ENCODE data around the gene LPXN. TPM values are rescaled to one million over a fixed set of nuclear protein-coding genes. Genes with fewer than 3 reads are reported as not detected.

LPXN gene
- total RNA-seq, 3 donors from 2014 or later (not counting 1 experiment from before 2014, with no cell fraction given) = 81.0 to 123 (median 92.5) TPM

DNA sequence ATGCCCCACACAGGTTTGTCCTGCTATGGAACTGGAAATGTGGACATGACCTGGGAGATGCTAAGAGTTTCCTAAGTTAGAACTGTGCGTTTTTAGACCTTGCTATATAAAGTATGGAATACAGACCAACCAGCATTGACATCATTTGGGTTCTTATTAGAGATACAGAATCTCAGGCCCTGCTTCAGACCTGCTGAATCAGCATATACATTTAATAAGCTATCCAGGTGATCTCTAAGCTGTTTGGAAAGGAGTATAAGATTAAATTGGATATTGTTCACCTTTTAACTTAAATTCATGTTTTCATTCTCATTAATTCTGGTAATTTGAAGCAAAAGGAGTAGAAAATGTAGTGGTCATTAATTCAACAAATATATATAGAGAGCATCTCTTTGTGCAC lies 39.9 kb upstream of the LPXN start:
- H3K27me3 Mint-ChIP-seq (ENCODE audit: low read depth in 2 of 2) = no peaks in the 10 kb centered on the region
- intact Hi-C loops (cut with micrococcal nuclease) = no loop called here
- no peaks in the 10 kb centered on the region for H3K27me3 ChIP-seq (ENCODE audit: control insufficient read depth, insufficient read depth, low read length)
- H3K4me1 ChIP-seq (ENCODE audit: control insufficient read depth, insufficient read depth, low read length) = no peaks in the 10 kb centered on the region
- 100% methylated on average over 1 of the region's 1 CpG for WGBS (ENCODE audit: insufficient coverage)
- no peak overlapping the region for H3K4me3 Mint-ChIP-seq
- TF ChIP-seq, protein P1, sequence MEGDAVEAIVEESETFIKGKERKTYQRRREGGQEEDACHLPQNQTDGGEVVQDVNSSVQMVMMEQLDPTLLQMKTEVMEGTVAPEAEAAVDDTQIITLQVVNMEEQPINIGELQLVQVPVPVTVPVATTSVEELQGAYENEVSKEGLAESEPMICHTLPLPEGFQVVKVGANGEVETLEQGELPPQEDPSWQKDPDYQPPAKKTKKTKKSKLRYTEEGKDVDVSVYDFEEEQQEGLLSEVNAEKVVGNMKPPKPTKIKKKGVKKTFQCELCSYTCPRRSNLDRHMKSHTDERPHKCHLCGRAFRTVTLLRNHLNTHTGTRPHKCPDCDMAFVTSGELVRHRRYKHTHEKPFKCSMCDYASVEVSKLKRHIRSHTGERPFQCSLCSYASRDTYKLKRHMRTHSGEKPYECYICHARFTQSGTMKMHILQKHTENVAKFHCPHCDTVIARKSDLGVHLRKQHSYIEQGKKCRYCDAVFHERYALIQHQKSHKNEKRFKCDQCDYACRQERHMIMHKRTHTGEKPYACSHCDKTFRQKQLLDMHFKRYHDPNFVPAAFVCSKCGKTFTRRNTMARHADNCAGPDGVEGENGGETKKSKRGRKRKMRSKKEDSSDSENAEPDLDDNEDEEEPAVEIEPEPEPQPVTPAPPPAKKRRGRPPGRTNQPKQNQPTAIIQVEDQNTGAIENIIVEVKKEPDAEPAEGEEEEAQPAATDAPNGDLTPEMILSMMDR (IDR thresholded peaks at IDR 0.05) = no peak
- DNase-seq (no peak), ATAC-seq (no peak)
- peaks cover 12 to 21% of the 10 kb centered on the region in 2 donors for H3K4me1 Mint-ChIP-seq
- no peak overlapping the region for H3K4me3 ChIP-seq (ENCODE audit: low read length)
- H3K36me3 ChIP-seq (ENCODE audit: control insufficient read depth, insufficient read depth, low read length) = peaks cover 97% of the 10 kb centered on the region
- H3K9me3 Mint-ChIP-seq = no peaks in the 10 kb centered on the region
- H3K27ac Mint-ChIP-seq = peak overlapping the region; percentile 6 to 7
- H3K36me3 Mint-ChIP-seq = peaks cover 59% of the 10 kb centered on the region
- no peaks in the 10 kb centered on the region for H3K9me3 ChIP-seq (ENCODE audit: control insufficient read depth, insufficient read depth, low read length)
- H3K27ac ChIP-seq (ENCODE audit: low read length) = no peak overlapping the region

DNA sequence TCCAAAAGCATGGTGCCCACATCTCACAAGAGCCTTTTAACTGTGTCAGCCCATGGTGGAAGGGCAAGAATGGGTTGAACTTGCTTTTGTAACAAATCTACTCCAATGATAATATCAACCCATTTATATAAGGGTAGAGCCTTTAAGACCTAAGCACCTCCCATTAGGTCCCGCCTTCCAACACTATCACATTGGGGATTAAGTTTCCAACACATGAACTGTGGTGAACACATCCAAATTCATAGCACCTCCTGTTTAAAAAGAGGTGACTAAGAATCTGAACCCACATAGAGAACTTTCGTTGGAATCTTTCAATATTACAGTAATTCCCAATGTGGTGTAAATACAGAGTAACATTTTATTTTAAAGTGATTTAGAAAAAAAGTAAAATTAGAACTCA lies 37.6 kb upstream of the LPXN start:
- Mint-ChIP-seq H3K27ac (no peak overlapping the region), H3K4me3 (no peak overlapping the region), H3K9me3 (no peaks in the 10 kb centered on the region), H3K36me3 (peaks cover 38% of the 10 kb centered on the region), H3K27me3 (ENCODE audit: low read depth in 2 of 2) (no peaks in the 10 kb centered on the region), H3K4me1 (peaks cover 8 to 31% of the 10 kb centered on the region in 2 donors)
- H3K27ac ChIP-seq (ENCODE audit: low read length) = no peak overlapping the region
- ATAC-seq (no peak), DNase-seq (no peak)
- no peaks in the 10 kb centered on the region for H3K4me1 ChIP-seq (ENCODE audit: control insufficient read depth, insufficient read depth, low read length)
- no peak overlapping the region for H3K4me3 ChIP-seq (ENCODE audit: low read length)
- H3K36me3 ChIP-seq (ENCODE audit: control insufficient read depth, insufficient read depth, low read length) = peaks cover 84% of the 10 kb centered on the region
- TF ChIP-seq, protein P1 (IDR thresholded peaks at IDR 0.05) = no peak
- no peaks in the 10 kb centered on the region for H3K9me3 ChIP-seq (ENCODE audit: control insufficient read depth, insufficient read depth, low read length)
- no peaks in the 10 kb centered on the region for H3K27me3 ChIP-seq (ENCODE audit: control insufficient read depth, insufficient read depth, low read length)
- WGBS (ENCODE audit: insufficient coverage) = 90% methylated on average over 1 of the region's 2 CpGs
- intact Hi-C loops (cut with micrococcal nuclease) = no loop called here

DNA sequence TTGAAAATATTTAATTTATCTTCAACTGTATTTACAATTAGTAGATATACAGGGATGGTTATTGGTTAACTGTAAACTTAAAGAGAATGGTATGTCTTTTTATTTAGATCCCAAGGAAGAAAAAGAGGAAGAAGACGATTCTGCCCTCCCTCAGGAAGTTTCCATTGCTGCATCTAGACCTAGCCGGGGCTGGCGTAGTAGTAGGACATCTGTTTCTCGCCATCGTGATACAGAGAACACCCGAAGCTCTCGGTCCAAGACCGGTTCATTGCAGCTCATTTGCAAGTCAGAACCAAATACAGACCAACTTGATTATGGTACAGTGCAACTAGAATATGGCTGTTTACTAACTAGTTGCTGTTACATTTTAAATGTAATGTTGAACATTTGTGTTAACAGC lies 34.1 kb upstream of the LPXN start:
- peaks cover 49% of the 10 kb centered on the region for H3K36me3 ChIP-seq (ENCODE audit: control insufficient read depth, insufficient read depth, low read length)
- H3K4me1 ChIP-seq (ENCODE audit: control insufficient read depth, insufficient read depth, low read length) = peaks cover 4% of the 10 kb centered on the region
- Mint-ChIP-seq H3K27me3 (ENCODE audit: low read depth in 2 of 2) (no peaks in the 10 kb centered on the region), H3K36me3 (peaks cover 25% of the 10 kb centered on the region), H3K27ac (no peak overlapping the region), H3K4me3 (no peak overlapping the region), H3K9me3 (no peaks in the 10 kb centered on the region), H3K4me1 (peaks cover 24 to 51% of the 10 kb centered on the region in 2 donors)
- DNase-seq = no peak
- no peak for ATAC-seq
- no peak overlapping the region for H3K27ac ChIP-seq (ENCODE audit: low read length)
- TF ChIP-seq, protein P1 (IDR thresholded peaks at IDR 0.05) = no peak
- no peaks in the 10 kb centered on the region for H3K27me3 ChIP-seq (ENCODE audit: control insufficient read depth, insufficient read depth, low read length)
- H3K4me3 ChIP-seq (ENCODE audit: low read length) = no peak overlapping the region
- WGBS (ENCODE audit: insufficient coverage) = 67% methylated on average over 8 of the region's 8 CpGs
- no peaks in the 10 kb centered on the region for H3K9me3 ChIP-seq (ENCODE audit: control insufficient read depth, insufficient read depth, low read length)
- intact Hi-C loops (cut with micrococcal nuclease) = loop anchor here (5.0 kb wide), 1 partner anchor 42 kb away; no protein-coding TSS in a partner anchor

DNA sequence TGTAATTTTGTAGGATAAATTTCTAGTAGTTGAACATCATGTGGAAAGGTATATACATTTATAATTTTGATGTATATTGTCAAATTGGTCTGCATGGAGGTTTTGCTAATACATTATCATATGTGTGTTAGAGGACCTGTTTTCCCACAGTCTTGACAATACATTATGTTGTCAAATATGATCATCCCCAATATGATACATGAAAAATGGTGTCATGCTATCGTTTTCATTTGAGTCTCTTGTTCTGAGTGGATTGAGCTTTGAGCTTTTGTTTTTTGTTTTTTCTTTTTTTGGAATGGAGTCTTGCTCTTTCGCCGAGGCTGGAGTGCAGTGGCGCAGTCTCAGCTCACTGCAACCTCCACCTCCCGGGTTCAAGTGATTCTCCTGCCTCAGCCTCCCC lies 32.7 kb upstream of the LPXN start:
- no peak for ATAC-seq
- Histone ChIP-seq H3K27me3 (ENCODE audit: control insufficient read depth, insufficient read depth, low read length) (no peaks in the 10 kb centered on the region), H3K36me3 (ENCODE audit: control insufficient read depth, insufficient read depth, low read length) (peaks cover 35% of the 10 kb centered on the region), H3K27ac (ENCODE audit: low read length) (no peak overlapping the region), H3K9me3 (ENCODE audit: control insufficient read depth, insufficient read depth, low read length) (no peaks in the 10 kb centered on the region), H3K4me1 (ENCODE audit: control insufficient read depth, insufficient read depth, low read length) (peaks cover 4% of the 10 kb centered on the region), H3K4me3 (ENCODE audit: low read length) (no peak overlapping the region)
- Mint-ChIP-seq H3K4me3 (no peak overlapping the region), H3K9me3 (no peaks in the 10 kb centered on the region), H3K27ac (no peak overlapping the region), H3K36me3 (peaks cover 14% of the 10 kb centered on the region), H3K4me1 (peaks cover 37 to 52% of the 10 kb centered on the region in 2 donors), H3K27me3 (ENCODE audit: low read depth in 2 of 2) (no peaks in the 10 kb centered on the region)
- intact Hi-C loops (cut with micrococcal nuclease) = loop anchor here (5.0 kb wide), 1 partner anchor 41 kb away; no protein-coding TSS in a partner anchor
- DNase-seq = no peak
- 98% methylated on average over 4 of the region's 5 CpGs for WGBS (ENCODE audit: insufficient coverage)
- TF ChIP-seq, protein P1 (IDR thresholded peaks at IDR 0.05) = no peak

Data from natural killer cell (primary cell).